Right lung (tissue), 5 donors: Measurements from ENCODE around the gene PCSK7. TPM values are rescaled to one million over a fixed set of nuclear protein-coding genes. Genes with fewer than 3 reads are reported as not detected.

Experiments
- DNase-seq, 2 donors: peaks; one replicate each; pipeline ENCODE4 v3.0.0-alpha.2; 2013
- polyA plus RNA-seq, 5 donors: library from polyadenylated mRNA; unstranded; fragments of 120-200 nt; gene quantifications; one replicate each; pipeline versions ENCODE4 v1.2.1 to v1.2.3, GENCODE V29; 2013; ENCODE audit warnings: inconsistent platforms in 1 of 5, low replicate concordance in 1 of 5; ENCODE audit not compliant: insufficient read length in 5 of 5, insufficient read depth in 1 of 5

Gene PCSK7
- polyA plus RNA-seq, 5 donors: 19.5 to 29.0 (median 25.7) TPM

GRCh38 chr11:117232911-117233409 lies 1.1 kb upstream of the PCSK7 start:
- DNase-seq: peak in 1 of 2 donors; percentile 8

- DNase-seq: peak; percentile 81 to 87
These were observed 412 bp upstream of the PCSK7 start, which contains the start of gene RNF214 for GRCh38 chr11:117232092-117232878. TSS of gene RNF214 (plus strand) at chr11:117232671. CDS start at chr11:117234273, 1,602 bp downstream.

GRCh38 chr11:117230999-117231841 lies 653 bp downstream of the PCSK7 start:
- DNase-seq: no peak

GRCh38 chr11:117230286-117230961 lies 1.4 kb downstream of the PCSK7 start:
- DNase-seq: no peak

GRCh38 chr11:117229931-117230285 lies 2.0 kb downstream of the PCSK7 start:
- DNase-seq: no peak

GRCh38 chr11:117229411-117229810 lies 2.5 kb downstream of the PCSK7 start:
- no peak for DNase-seq

GRCh38 chr11:117228091-117228490 lies 3.8 kb downstream of the PCSK7 start:
- DNase-seq: no peak

- peak; percentile 57 to 68 for DNase-seq
These were observed 5.2 kb downstream of the PCSK7 start for GRCh38 chr11:117226388-117227385.

GRCh38 chr11:117225553-117226170 lies 6.2 kb downstream of the PCSK7 start:
- no peak for DNase-seq

GRCh38 chr11:117223741-117224689 lies 7.9 kb downstream of the PCSK7 start:
- no peak for DNase-seq

- DNase-seq: no peak
These were observed 8.7 kb downstream of the PCSK7 start for GRCh38 chr11:117222991-117223740.

- no peak for DNase-seq
These were observed 9.9 kb downstream of the PCSK7 start for GRCh38 chr11:117221775-117222517.

- no peak for DNase-seq
These were observed 10.7 kb downstream of the PCSK7 start for GRCh38 chr11:117220999-117221774.

- no peak for DNase-seq
These were observed 11.3 kb downstream of the PCSK7 start for GRCh38 chr11:117220568-117220967.

- no peak for DNase-seq
These were observed 11.9 kb downstream of the PCSK7 start for GRCh38 chr11:117219995-117220394.

GRCh38 chr11:117219455-117219854 lies 12.4 kb downstream of the PCSK7 start:
- DNase-seq: no peak

- DNase-seq: no peak
These were observed 12.9 kb downstream of the PCSK7 start for GRCh38 chr11:117219001-117219400.
